Neural cell (in vitro differentiated cells): ENCODE data around the gene SCARB1. TPM values are rescaled to one million over a fixed set of nuclear protein-coding genes. Genes with fewer than 3 reads are reported as not detected.

Experiments
- H2AFZ ChIP-seq: fragments of 200-600, 300-800 bp; sonication (generic), shearing (Covaris generic); 2 replicates; pipeline ENCODE4 v1.6.0; 2014; ENCODE audit warnings: low read depth, mild to moderate bottlenecking, antibody characterized with exemption, low read length, moderate library complexity
- H3F3A ChIP-seq: fragments of 200-600 bp; shearing (Covaris generic); 2 replicates; pipeline ENCODE4 v1.6.1; 2016; ENCODE audit warnings: mild to moderate bottlenecking, moderate library complexity, mixed read lengths, antibody characterized with exemption, low read length; ENCODE audit not compliant: insufficient read depth, poor library complexity, severe bottlenecking
- H3K27ac ChIP-seq: fragments of 200-600, 300-800 bp; sonication (generic), shearing (Covaris generic); 2 replicates; pipeline ENCODE4 v1.5.1; 2014; ENCODE audit warnings: mild to moderate bottlenecking, low read length, moderate library complexity
- H3K27me3 ChIP-seq: fragments of 300-800, 200-600 bp; sonication (generic), shearing (Covaris generic); 2 replicates; pipeline ENCODE4 v1.6.0; 2014; ENCODE audit warnings: mild to moderate bottlenecking, low read depth, low read length, moderate library complexity; ENCODE audit not compliant: insufficient read depth
- H3K36me3 ChIP-seq: fragments of 300-800, 200-600 bp; sonication (generic), shearing (Covaris generic); 2 replicates; pipeline ENCODE4 v1.5.1; 2014; ENCODE audit warnings: mild to moderate bottlenecking, antibody characterized with exemption, low read length, moderate library complexity; ENCODE audit not compliant: insufficient read depth
- H3K4me2 ChIP-seq: fragments of 300-800, 200-600 bp; sonication (generic), shearing (Covaris generic); 2 replicates; pipeline ENCODE4 v1.6.0; 2014; ENCODE audit warnings: mild to moderate bottlenecking, low read length
- H3K4me3 ChIP-seq: fragments of 300-800, 200-600 bp; sonication (generic), shearing (Covaris generic); 2 replicates; pipeline ENCODE4 v1.5.1; 2014; ENCODE audit warnings: mild to moderate bottlenecking, low read length, moderate library complexity
- H3K79me2 ChIP-seq: fragments of 200-600 bp; shearing (Covaris generic); replicated peaks from 2 replicates; pipeline ENCODE4 v1.6.0; 2014; ENCODE audit warnings: mild to moderate bottlenecking, low read length, moderate library complexity; ENCODE audit not compliant: insufficient read depth
- H3K9ac ChIP-seq: fragments of 300-800, 200-600 bp; sonication (generic), shearing (Covaris generic); 2 replicates; pipeline ENCODE4 v1.6.1; 2016; ENCODE audit warnings: mild to moderate bottlenecking, low read length, mixed read lengths
- H3K9me2 ChIP-seq: fragments of 200-600 bp; shearing (Covaris generic); 2 replicates; pipeline ENCODE4 v1.6.1; 2016; ENCODE audit warnings: mild to moderate bottlenecking, low read length, mixed read lengths; ENCODE audit not compliant: insufficient read depth
- H3K9me3 ChIP-seq: fragments of 200-600, 300-800 bp; sonication (generic), shearing (Covaris generic); 2 replicates; pipeline ENCODE4 v1.6.1; 2016; ENCODE audit warnings: mild to moderate bottlenecking, mixed run types, low read length, moderate library complexity, mixed read lengths
- H4K20me1 ChIP-seq: fragments of 200-600 bp; shearing (Covaris generic); 2 replicates; pipeline ENCODE4 v1.6.1; 2016; ENCODE audit warnings: mild to moderate bottlenecking, mixed run types; ENCODE audit not compliant: insufficient read depth
- CTCF ChIP-seq: fragments of 450-650 bp; IDR thresholded peaks from 2 replicates; pipeline ENCODE4 v1.5.1; 2014; ENCODE audit warnings: antibody characterized with exemption, mild to moderate bottlenecking, moderate library complexity; ENCODE audit not compliant: poor library complexity, severe bottlenecking
- EP300 ChIP-seq: fragments of 450-650 bp; conservative IDR thresholded peaks from 2 replicates; pipeline ENCODE4 v1.6.1; 2014; ENCODE audit warnings: antibody characterized with exemption, mild to moderate bottlenecking, moderate library complexity; ENCODE audit not compliant: poor library complexity, severe bottlenecking
- EZH2 ChIP-seq: fragments of 200-600, 300-800 bp; shearing (Covaris generic), sonication (generic); IDR thresholded peaks from 2 replicates; pipeline ENCODE4 v1.6.1; 2014; ENCODE audit warnings: antibody characterized with exemption, low read length, borderline replicate concordance, mild to moderate bottlenecking; ENCODE audit not compliant: insufficient read depth, poor library complexity, severe bottlenecking
- MXI1 ChIP-seq: fragments of 450-650 bp; conservative IDR thresholded peaks from 2 replicates; pipeline ENCODE4 v1.6.1; 2014; ENCODE audit warnings: antibody characterized with exemption, mild to moderate bottlenecking; ENCODE audit not compliant: poor library complexity, severe bottlenecking
- POLR2AphosphoS5 ChIP-seq: IDR thresholded peaks from 2 replicates; pipeline ENCODE4 v1.6.1; 2012
- RAD21 ChIP-seq: fragments of 450-650 bp; conservative IDR thresholded peaks from 2 replicates; pipeline ENCODE4 v1.6.1; 2014; ENCODE audit warnings: antibody characterized with exemption, mild to moderate bottlenecking, moderate library complexity
- REST ChIP-seq: IDR thresholded peaks from 2 replicates; pipeline ENCODE4 v1.6.1; 2012; ENCODE audit warnings: borderline replicate concordance
- SMC3 ChIP-seq: fragments of 450-650 bp; conservative IDR thresholded peaks from 2 replicates; pipeline ENCODE4 v1.6.1; 2014; ENCODE audit warnings: antibody characterized with exemption, mild to moderate bottlenecking, moderate library complexity; ENCODE audit not compliant: poor library complexity
- TAF1 ChIP-seq: IDR thresholded peaks from 2 replicates; pipeline ENCODE4 v1.6.1; 2012; ENCODE audit warnings: low read depth
- polyA plus RNA-seq: library from polyadenylated mRNA; depleted of rRNA; stranded (reverse); fragments of >200 nt; gene quantifications from 2 replicates; pipeline ENCODE4 v1.2.3, GENCODE V29; 2014

Gene SCARB1
- polyA plus RNA-seq, 1 donor from 2014 or later: 5.8 TPM

- Histone ChIP-seq H3K9ac (no peak overlapping the region), H3K27ac (no peak overlapping the region), H2AFZ (peak overlapping the region; percentile 7), H3K4me2 (no peak overlapping the region), H3K4me3 (no peak overlapping the region), H3K9me3 (no peaks in the 10 kb centered on the region), H3K36me3 (no peaks in the 10 kb centered on the region), H3K79me2 (no peaks in the 10 kb centered on the region), H3F3A (no peaks in the 10 kb centered on the region), H3K27me3 (no peaks in the 10 kb centered on the region), H3K9me2 (no peaks in the 10 kb centered on the region), H4K20me1 (no peaks in the 10 kb centered on the region)
- TF ChIP-seq REST (no peak), SMC3 (no peak), RAD21 (no peak), EP300 (no peak), CTCF (no peak), POLR2AphosphoS5 (no peak), TAF1 (no peak), EZH2 (no peak), MXI1 (no peak)
Observed at GRCh38 chr12:124833693-124834122, 30.0 kb downstream of the SCARB1 start.

- no peaks in the 10 kb centered on the region for H4K20me1 ChIP-seq
- H3F3A ChIP-seq: no peaks in the 10 kb centered on the region
- H3K4me2 ChIP-seq: no peak overlapping the region
- TF ChIP-seq POLR2AphosphoS5: no peak
- no peaks in the 10 kb centered on the region for H3K9me2 ChIP-seq
- no peaks in the 10 kb centered on the region for H3K36me3 ChIP-seq
- no peak overlapping the region for H3K27ac ChIP-seq
- H3K9ac ChIP-seq: no peak overlapping the region
- no peaks in the 10 kb centered on the region for H3K27me3 ChIP-seq
- H2AFZ ChIP-seq: no peak overlapping the region
- H3K9me3 ChIP-seq: no peaks in the 10 kb centered on the region
- H3K79me2 ChIP-seq: no peaks in the 10 kb centered on the region
- no peak overlapping the region for H3K4me3 ChIP-seq
Observed at GRCh38 chr12:124832856-124833255, 30.8 kb downstream of the SCARB1 start.

- H3K9me3 ChIP-seq: no peaks in the 10 kb centered on the region
- H3K9me2 ChIP-seq: no peaks in the 10 kb centered on the region
Observed at GRCh38 chr12:124831590-124831989, 32.1 kb downstream of the SCARB1 start.

More at GRCh38 chr12:124831590-124831989, 32.1 kb downstream of the SCARB1 start:
- no peak overlapping the region for H3K4me2 ChIP-seq
- no peak for TF ChIP-seq EZH2
- no peak for TF ChIP-seq TAF1
- no peak for TF ChIP-seq MXI1
- no peak for TF ChIP-seq RAD21
- no peaks in the 10 kb centered on the region for H3K79me2 ChIP-seq
- H3K36me3 ChIP-seq: no peaks in the 10 kb centered on the region
- no peak overlapping the region for H2AFZ ChIP-seq
- no peaks in the 10 kb centered on the region for H3K27me3 ChIP-seq
- no peaks in the 10 kb centered on the region for H3F3A ChIP-seq
- no peak overlapping the region for H3K9ac ChIP-seq
- H3K4me3 ChIP-seq: no peak overlapping the region
- H4K20me1 ChIP-seq: no peaks in the 10 kb centered on the region
- no peak overlapping the region for H3K27ac ChIP-seq
